Neuronal stem cell (in vitro differentiated cells): ENCODE measurements around the gene TRMT112.
A peak's percentile ranks its signal among the peaks of the same experiment; 100 is the strongest.

Experiments
- DNase-seq: peaks from one replicate; pipeline ENCODE4 v3.0.0-alpha.2; 2013; ENCODE audit warnings: low spot score
- H2AFZ ChIP-seq: one replicate; pipeline ENCODE4 v1.6.1; 2013; ENCODE audit warnings: mild to moderate bottlenecking, low read length, inconsistent platforms
- H2AK5ac ChIP-seq: 2 replicates; pipeline ENCODE4 v1.6.1; 2013; ENCODE audit warnings: low read depth, mild to moderate bottlenecking, inconsistent platforms, low read length, moderate library complexity, mixed read lengths
- H2BK120ac ChIP-seq: 2 replicates; pipeline ENCODE4 v1.6.1; 2013; ENCODE audit warnings: low read depth, mild to moderate bottlenecking, inconsistent platforms, low read length, moderate library complexity, mixed read lengths
- H2BK12ac ChIP-seq: one replicate; pipeline ENCODE4 v1.6.1; 2013; ENCODE audit warnings: low read length, inconsistent platforms
- H2BK15ac ChIP-seq: 2 replicates; pipeline ENCODE4 v1.6.1; 2013; ENCODE audit warnings: mild to moderate bottlenecking, low read length, inconsistent platforms, mixed read lengths
- H2BK5ac ChIP-seq: one replicate; pipeline ENCODE4 v1.6.1; 2013; ENCODE audit warnings: inconsistent platforms, mild to moderate bottlenecking, low read length, moderate library complexity
- H3K14ac ChIP-seq: one replicate; pipeline ENCODE4 v1.6.1; 2013; ENCODE audit warnings: low read length, inconsistent platforms
- H3K18ac ChIP-seq: 2 replicates; pipeline ENCODE4 v1.6.1; 2013; ENCODE audit warnings: low read length, inconsistent platforms
- H3K23ac ChIP-seq: 2 replicates; pipeline ENCODE4 v1.6.1; 2013; ENCODE audit warnings: low read depth, mild to moderate bottlenecking, mixed read lengths, low read length, inconsistent platforms; ENCODE audit not compliant: poor library complexity
- H3K27ac ChIP-seq: replicated peaks from 3 replicates; pipeline ENCODE4 v1.5.1; 2013; ENCODE audit warnings: low read length, inconsistent platforms
- H3K27me3 ChIP-seq, 3 experiments: 2 replicates each; pipeline ENCODE4 v1.6.1; 2013; ENCODE audit warnings: low read length in 3 of 3, mild to moderate bottlenecking in 2 of 3, inconsistent platforms in 1 of 3, low read depth in 1 of 3, mixed read lengths in 1 of 3, moderate library complexity in 1 of 3; ENCODE audit not compliant: control insufficient read depth in 3 of 3, insufficient read depth in 3 of 3
- H3K36me3 ChIP-seq, 2 donors: replicated peaks in 1 of 2; 2 replicates each; pipeline ENCODE4 v1.6.1; 2013; ENCODE audit warnings: low read length in 2 of 2; ENCODE audit not compliant: control insufficient read depth in 2 of 2, insufficient read depth in 2 of 2
- H3K4ac ChIP-seq: 2 replicates; pipeline ENCODE4 v1.6.1; 2013; ENCODE audit warnings: inconsistent platforms, mild to moderate bottlenecking, low read length, moderate library complexity
- H3K4me1 ChIP-seq, 2 donors: 1 replicate in 1 of 2; 2 replicates in 1 of 2; pipeline ENCODE4 v1.6.1; 2013; ENCODE audit warnings: low read length in 2 of 2, low read depth in 1 of 2; ENCODE audit not compliant: control insufficient read depth in 2 of 2, insufficient read depth in 1 of 2
- H3K4me2 ChIP-seq: one replicate; pipeline ENCODE4 v1.6.1; 2013; ENCODE audit warnings: mild to moderate bottlenecking, low read length, inconsistent platforms; ENCODE audit not compliant: insufficient read depth, poor library complexity, severe bottlenecking
- H3K4me3 ChIP-seq, 2 donors: 2 replicates each; pipeline ENCODE4 v1.5.1; 2013; ENCODE audit warnings: low read length in 2 of 2, mild to moderate bottlenecking in 2 of 2, inconsistent platforms in 1 of 2, moderate library complexity in 1 of 2
- H3K79me1 ChIP-seq: one replicate; pipeline ENCODE4 v1.6.1; 2013; ENCODE audit warnings: low read depth, mild to moderate bottlenecking, inconsistent platforms, low read length, moderate library complexity
- H3K9ac ChIP-seq: one replicate; pipeline ENCODE4 v1.6.1; 2013; ENCODE audit warnings: mild to moderate bottlenecking, low read depth, low read length, inconsistent platforms; ENCODE audit not compliant: poor library complexity
- H3K9me3 ChIP-seq, 2 donors: replicated peaks in 1 of 2; 2 replicates each; pipeline versions ENCODE3 to v1.6.1; 2013; ENCODE audit warnings: low read length in 2 of 2, mild to moderate bottlenecking in 2 of 2, inconsistent platforms in 1 of 2, low read depth in 1 of 2, mixed read lengths in 1 of 2, moderate library complexity in 1 of 2; ENCODE audit not compliant: control insufficient read depth in 2 of 2, insufficient read depth in 1 of 2
- H4K8ac ChIP-seq: one replicate; pipeline ENCODE4 v1.6.1; 2013; ENCODE audit warnings: low read depth, mild to moderate bottlenecking, inconsistent platforms, low read length, moderate library complexity
- H4K91ac ChIP-seq: one replicate; pipeline ENCODE4 v1.6.1; 2013; ENCODE audit warnings: low read length, low read depth, mild to moderate bottlenecking, inconsistent platforms; ENCODE audit not compliant: poor library complexity
- WGBS, 2 donors: extraction: QIAGEN DNeasy Blood & Tissue Kit; methylation state at CpG; one replicate each; pipeline ENCODE4 v1.1.7; 2013; ENCODE audit warnings: missing lambda C conversion rate in 2 of 2, mixed read lengths in 1 of 2; ENCODE audit not compliant: insufficient read length in 2 of 2, insufficient replicate concordance in 1 of 2; ENCODE audit errors: extremely low coverage in 2 of 2; 5-methylcytosine and 5-hydroxymethylcytosine counted together

The TRMT112 gene

DNA sequence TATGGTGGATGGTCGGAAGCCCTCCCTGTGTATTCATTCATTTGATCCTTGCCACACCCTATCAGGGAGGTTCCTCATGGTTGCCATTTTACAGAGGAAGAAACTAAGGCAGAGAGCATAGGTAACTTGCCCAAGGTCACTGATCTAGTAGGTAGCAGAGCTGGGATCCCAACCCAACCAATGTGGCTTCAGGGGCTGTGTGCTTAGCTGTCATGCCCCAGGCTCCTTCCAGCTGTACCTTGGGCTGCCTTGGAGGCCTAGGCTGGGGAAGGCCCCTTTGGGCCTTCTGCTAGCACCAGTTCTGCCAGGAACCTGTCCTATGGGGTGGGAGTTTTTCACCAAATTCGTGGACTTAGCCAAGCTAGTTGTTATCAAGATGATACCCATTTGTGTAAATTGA, 41.5 kb downstream of the TRMT112 start:
- Histone ChIP-seq H2BK15ac (no peak overlapping the region), H2BK5ac (no peak overlapping the region), H3K79me1 (peaks cover 2% of the 10 kb centered on the region), H4K91ac (no peak overlapping the region), H3K23ac (no peak overlapping the region), H2AFZ (no peak overlapping the region), H3K9me3 (no peaks in the 10 kb centered on the region), H3K4me3 (peak overlapping the region in 1 of 2 donors; percentile 60), H2BK12ac (no peak overlapping the region), H3K27me3 (no peaks in the 10 kb centered on the region), H3K14ac (no peak overlapping the region), H3K4me1 (peaks cover 4 to 19% of the 10 kb centered on the region in 2 donors), H3K36me3 (peaks cover 5 to 39% of the 10 kb centered on the region in 2 donors), H3K27ac (no peak overlapping the region), H2BK120ac (no peak overlapping the region), H2AK5ac (no peak overlapping the region), H3K9ac (peak overlapping the region; percentile 64), H3K18ac (no peak overlapping the region), H3K4me2 (no peak overlapping the region), H4K8ac (no peak overlapping the region), H3K4ac (no peak overlapping the region)
- DNase-seq, result no peak
- no CpG with 5 or more reads among the region's 2 CpGs for WGBS, 2 donors

DNA sequence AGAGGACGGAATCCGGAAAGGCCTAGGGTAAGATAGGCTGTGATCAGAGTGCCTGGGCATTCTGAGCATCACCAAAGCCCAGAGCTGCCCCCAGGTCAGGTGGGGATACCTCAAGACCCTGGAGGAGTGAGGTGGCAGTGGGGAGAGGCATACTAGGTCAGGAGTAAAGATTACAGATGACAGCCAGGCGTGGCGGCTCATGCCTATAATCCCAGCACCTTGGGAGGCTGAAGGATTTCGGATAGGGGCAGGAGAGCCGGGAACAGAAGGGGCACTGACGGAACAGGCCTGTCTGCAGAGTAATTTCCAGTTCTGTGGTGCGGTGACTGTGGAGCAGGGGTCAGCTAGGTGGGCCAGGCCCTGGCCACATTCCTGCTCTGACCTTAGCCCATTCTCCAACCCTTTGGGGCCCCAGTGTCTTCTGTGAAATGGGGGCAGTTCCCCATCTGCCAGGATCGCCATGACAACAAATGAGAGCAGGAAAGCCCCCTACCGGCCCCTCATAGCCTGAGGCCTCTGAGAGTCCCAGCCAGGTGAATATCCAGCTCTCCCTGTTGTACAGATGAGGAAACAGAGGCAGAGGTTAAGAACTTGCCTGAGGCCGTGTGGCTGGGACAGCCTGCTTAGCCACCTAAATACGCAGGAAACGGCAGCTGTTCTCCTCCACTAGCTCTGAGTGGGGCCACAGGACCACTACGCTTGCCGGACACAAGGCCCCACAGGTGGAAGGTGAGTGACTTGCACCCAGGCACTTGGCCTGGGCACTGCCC, 42.1 kb downstream of the TRMT112 start:
- peaks cover 4 to 19% of the 10 kb centered on the region in 2 donors for H3K4me1 ChIP-seq
- no CpG with 5 or more reads among the region's 15 CpGs for WGBS, 2 donors

DNA sequence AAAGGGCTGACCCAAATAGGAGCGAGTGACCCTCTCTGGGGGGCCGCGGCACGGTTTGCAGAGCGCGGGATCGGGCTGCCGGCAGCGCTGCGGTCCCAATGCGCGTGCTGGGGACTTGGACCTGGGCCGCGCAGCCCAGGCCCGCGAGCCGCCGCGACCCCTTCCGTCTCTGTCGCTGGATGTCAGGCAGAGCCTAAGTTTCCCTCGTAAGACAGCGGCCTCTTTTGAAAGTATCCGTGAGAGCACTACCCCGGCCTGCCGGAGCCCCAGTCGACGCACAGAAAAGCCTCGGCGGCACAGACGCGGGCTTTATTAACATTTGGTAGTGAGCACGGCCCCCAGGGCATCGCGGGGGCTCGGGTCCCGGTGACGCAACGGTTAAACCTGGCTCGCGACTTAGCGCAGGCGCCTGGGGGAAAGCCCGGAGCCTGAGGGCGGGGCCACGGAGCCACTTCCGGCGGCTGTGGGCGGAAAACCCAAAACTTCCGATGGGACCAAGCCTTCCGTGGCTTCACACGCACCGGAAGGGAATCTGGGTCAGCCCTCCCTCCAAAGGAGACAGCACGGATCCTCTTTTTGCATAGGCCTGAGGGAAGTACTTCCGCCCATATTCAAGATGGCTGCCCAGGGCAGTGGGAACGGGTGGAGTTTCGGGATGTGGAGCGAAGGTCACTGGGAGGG, 47.7 kb downstream of the TRMT112 start:
- Histone ChIP-seq H4K91ac (no peak overlapping the region), H3K9me3 (no peaks in the 10 kb centered on the region), H3K27ac (peak overlapping the region; percentile 96), H2BK120ac (peak overlapping the region; percentile 17), H3K18ac (peak overlapping the region; percentile 96), H3K4me1 (peaks cover 9 to 19% of the 10 kb centered on the region in 2 donors), H2AFZ (peak overlapping the region; percentile 94), H3K36me3 (peaks cover 14 to 26% of the 10 kb centered on the region in 2 donors), H2AK5ac (peak overlapping the region; percentile 96), H3K4me2 (peak overlapping the region; percentile 98), H3K14ac (peak overlapping the region; percentile 94), H3K9ac (peak overlapping the region; percentile 96), H3K23ac (peak overlapping the region; percentile 100), H3K4ac (peak overlapping the region; percentile 84), H3K27me3 (no peaks in the 10 kb centered on the region), H3K4me3 (peak overlapping the region; percentile 84 to 88), H3K79me1 (peaks cover 5% of the 10 kb centered on the region), H4K8ac (no peak overlapping the region), H2BK12ac (no peak overlapping the region), H2BK15ac (peak overlapping the region; percentile 92), H2BK5ac (peak overlapping the region; percentile 82)
- no CpG with 5 or more reads among the region's 58 CpGs for WGBS, 2 donors
- peak; percentile 99 for DNase-seq

More for the DNA sequence above, 42.1 kb downstream of the TRMT112 start:
- Histone ChIP-seq H4K8ac (no peak overlapping the region), H3K14ac (no peak overlapping the region), H3K9me3 (no peaks in the 10 kb centered on the region), H3K4ac (no peak overlapping the region), H3K18ac (no peak overlapping the region), H3K27ac (no peak overlapping the region), H2BK5ac (no peak overlapping the region), H4K91ac (no peak overlapping the region), H3K27me3 (no peaks in the 10 kb centered on the region), H2AFZ (no peak overlapping the region), H2BK120ac (no peak overlapping the region), H3K9ac (peak overlapping the region; percentile 64), H2BK12ac (no peak overlapping the region), H2AK5ac (no peak overlapping the region), H3K23ac (peak overlapping the region; percentile 34), H3K36me3 (peaks cover 5 to 39% of the 10 kb centered on the region in 2 donors), H3K79me1 (peaks cover 2% of the 10 kb centered on the region), H3K4me3 (no peak overlapping the region), H3K4me2 (no peak overlapping the region), H2BK15ac (no peak overlapping the region)
- DNase-seq, result no peak
